ENCODE results near the gene AKR1D1.
"Not testable (repeated sequence)": the region's sequence is repeated elsewhere in the genome, so short reads cannot be mapped to it uniquely, and the experiment has no call there.

Gene AKR1D1

GRCh38 chr7:138083859-138084258, 7.6 kb downstream of the AKR1D1 start:
- H3K9ac ChIP-seq (ENCODE audit: low read length) = no peak overlapping the region
- no peaks in the 10 kb centered on the region for H3K36me3 ChIP-seq (ENCODE audit: control insufficient read depth, insufficient read depth, low read length)
- no peak overlapping the region for H3K4ac ChIP-seq (ENCODE audit: low read depth, low read length)
- no CpG with 5 or more reads among the region's 3 CpGs for WGBS (ENCODE audit: extremely low coverage, insufficient coverage, low lambda C conversion rate)
- no peak overlapping the region for H3K23ac ChIP-seq (ENCODE audit: low read length)
- H3K4me1 ChIP-seq (ENCODE audit: control insufficient read depth, low read depth, low read length) = no peaks in the 10 kb centered on the region
- no peak overlapping the region for H3K27ac ChIP-seq (ENCODE audit: low read depth, low read length)
- no peak overlapping the region for H2AK5ac ChIP-seq (ENCODE audit: low read length)
- no peak overlapping the region for H4K5ac ChIP-seq (ENCODE audit: low read length)
- no peak overlapping the region for H4K8ac ChIP-seq (ENCODE audit: low read depth, low read length)
- H3K79me2 ChIP-seq (ENCODE audit: control insufficient read depth, insufficient read depth, low read length) = no peaks in the 10 kb centered on the region
- no peaks in the 10 kb centered on the region for H3K79me1 ChIP-seq (ENCODE audit: low read length)
- H2BK5ac ChIP-seq (ENCODE audit: low read length) = no peak overlapping the region
- H3K56ac ChIP-seq (ENCODE audit: low read length) = no peak overlapping the region
- H3K18ac ChIP-seq (ENCODE audit: low read length) = no peak overlapping the region
- DNase-seq = no peak
- no peaks in the 10 kb centered on the region for H3K27me3 ChIP-seq (ENCODE audit: insufficient read depth, low read length, poor library complexity)
- H3K4me2 ChIP-seq (ENCODE audit: low read length) = no peak overlapping the region
- H3K4me3 ChIP-seq (ENCODE audit: low read length) = no peak overlapping the region
- no peak overlapping the region for H2BK15ac ChIP-seq (replicated peaks; ENCODE audit: low read depth)
- no peak overlapping the region for H2BK120ac ChIP-seq (ENCODE audit: low read depth, low read length)

GRCh38 chr7:138086563-138087270, 10.5 kb downstream of the AKR1D1 start:
- Histone ChIP-seq H3K4me2 (ENCODE audit: low read length) (no peak overlapping the region), H2BK15ac (replicated peaks; ENCODE audit: low read depth) (no peak overlapping the region), H3K27ac (ENCODE audit: low read depth, low read length) (no peak overlapping the region), H2BK5ac (ENCODE audit: low read length) (no peak overlapping the region), H3K4me1 (ENCODE audit: control insufficient read depth, low read depth, low read length) (no peaks in the 10 kb centered on the region), H3K4me3 (ENCODE audit: low read length) (no peak overlapping the region), H3K56ac (ENCODE audit: low read length) (no peak overlapping the region), H4K8ac (ENCODE audit: low read depth, low read length) (no peak overlapping the region), H3K36me3 (ENCODE audit: control insufficient read depth, insufficient read depth, low read length) (no peaks in the 10 kb centered on the region), H3K27me3 (ENCODE audit: insufficient read depth, low read length, poor library complexity) (no peaks in the 10 kb centered on the region), H3K79me1 (ENCODE audit: low read length) (no peaks in the 10 kb centered on the region), H3K9ac (ENCODE audit: low read length) (no peak overlapping the region), H3K79me2 (ENCODE audit: control insufficient read depth, insufficient read depth, low read length) (no peaks in the 10 kb centered on the region), H3K23ac (ENCODE audit: low read length) (no peak overlapping the region), H3K4ac (ENCODE audit: low read depth, low read length) (no peak overlapping the region), H4K5ac (ENCODE audit: low read length) (no peak overlapping the region), H2BK120ac (ENCODE audit: low read depth, low read length) (no peak overlapping the region), H2AK5ac (ENCODE audit: low read length) (no peak overlapping the region), H3K18ac (ENCODE audit: low read length) (no peak overlapping the region)
- DNase-seq = no peak
- no CpG with 5 or more reads among the region's 5 CpGs for WGBS (ENCODE audit: extremely low coverage, insufficient coverage, low lambda C conversion rate)

- no peak overlapping the region for H3K27ac ChIP-seq (ENCODE audit: low read depth, low read length)
- no peak overlapping the region for H3K4me3 ChIP-seq (ENCODE audit: low read length)
- no peak for DNase-seq
- H3K4me1 ChIP-seq (ENCODE audit: control insufficient read depth, low read depth, low read length) = no peaks in the 10 kb centered on the region
- H3K56ac ChIP-seq (ENCODE audit: low read length) = no peak overlapping the region
- H2BK5ac ChIP-seq (ENCODE audit: low read length) = no peak overlapping the region
- H3K4me2 ChIP-seq (ENCODE audit: low read length) = no peak overlapping the region
- WGBS (ENCODE audit: extremely low coverage, insufficient coverage, low lambda C conversion rate) = no CpG with 5 or more reads among the region's 9 CpGs
- no peak overlapping the region for H2BK15ac ChIP-seq (replicated peaks; ENCODE audit: low read depth)
- no peak overlapping the region for H3K4ac ChIP-seq (ENCODE audit: low read depth, low read length)
- H3K79me2 ChIP-seq (ENCODE audit: control insufficient read depth, insufficient read depth, low read length) = no peaks in the 10 kb centered on the region
- H3K27me3 ChIP-seq (ENCODE audit: insufficient read depth, low read length, poor library complexity) = no peaks in the 10 kb centered on the region
- H3K23ac ChIP-seq (ENCODE audit: low read length) = no peak overlapping the region
- no peak overlapping the region for H3K9ac ChIP-seq (ENCODE audit: low read length)
- no peak overlapping the region for H2AK5ac ChIP-seq (ENCODE audit: low read length)
- no peak overlapping the region for H3K18ac ChIP-seq (ENCODE audit: low read length)
- no peaks in the 10 kb centered on the region for H3K36me3 ChIP-seq (ENCODE audit: control insufficient read depth, insufficient read depth, low read length)
- no peak overlapping the region for H4K5ac ChIP-seq (ENCODE audit: low read length)
- H3K79me1 ChIP-seq (ENCODE audit: low read length) = no peaks in the 10 kb centered on the region
- H2BK120ac ChIP-seq (ENCODE audit: low read depth, low read length) = no peak overlapping the region
- no peak overlapping the region for H4K8ac ChIP-seq (ENCODE audit: low read depth, low read length)
Observed at GRCh38 chr7:138089080-138089901, 13.0 kb downstream of the AKR1D1 start.

GRCh38 chr7:138091032-138091431, 14.8 kb downstream of the AKR1D1 start:
- no peak overlapping the region for H3K4me3 ChIP-seq (ENCODE audit: low read length)
- no peak overlapping the region for H2AK5ac ChIP-seq (ENCODE audit: low read length)
- H3K36me3 ChIP-seq (ENCODE audit: control insufficient read depth, insufficient read depth, low read length) = no peaks in the 10 kb centered on the region
- no peak overlapping the region for H3K23ac ChIP-seq (ENCODE audit: low read length)
- H3K27me3 ChIP-seq (ENCODE audit: insufficient read depth, low read length, poor library complexity) = no peaks in the 10 kb centered on the region
- H3K27ac ChIP-seq (ENCODE audit: low read depth, low read length) = no peak overlapping the region
- H3K79me1 ChIP-seq (ENCODE audit: low read length) = no peaks in the 10 kb centered on the region
- DNase-seq = no peak
- H3K18ac ChIP-seq (ENCODE audit: low read length) = no peak overlapping the region
- no peak overlapping the region for H2BK15ac ChIP-seq (replicated peaks; ENCODE audit: low read depth)
- H2BK5ac ChIP-seq (ENCODE audit: low read length) = no peak overlapping the region
- H2BK120ac ChIP-seq (ENCODE audit: low read depth, low read length) = no peak overlapping the region
- no peak overlapping the region for H3K56ac ChIP-seq (ENCODE audit: low read length)
- H3K9ac ChIP-seq (ENCODE audit: low read length) = no peak overlapping the region
- no CpG with 5 or more reads among the region's 3 CpGs for whole genome bisulfite sequencing (ENCODE audit: extremely low coverage, insufficient coverage, low lambda C conversion rate)
- no peak overlapping the region for H3K4me2 ChIP-seq (ENCODE audit: low read length)
- no peak overlapping the region for H4K5ac ChIP-seq (ENCODE audit: low read length)
- no peaks in the 10 kb centered on the region for H3K79me2 ChIP-seq (ENCODE audit: control insufficient read depth, insufficient read depth, low read length)
- no peaks in the 10 kb centered on the region for H3K4me1 ChIP-seq (ENCODE audit: control insufficient read depth, low read depth, low read length)
- H3K4ac ChIP-seq (ENCODE audit: low read depth, low read length) = no peak overlapping the region
- H4K8ac ChIP-seq (ENCODE audit: low read depth, low read length) = no peak overlapping the region

GRCh38 chr7:138091840-138092239, 15.6 kb downstream of the AKR1D1 start:
- DNase-seq = not testable (repeated sequence)

More at GRCh38 chr7:138091840-138092239, 15.6 kb downstream of the AKR1D1 start:
- not testable (repeated sequence) for H2BK120ac ChIP-seq (ENCODE audit: low read depth, low read length); H3K27me3 ChIP-seq (ENCODE audit: insufficient read depth, low read length, poor library complexity); H2BK5ac ChIP-seq (ENCODE audit: low read length); H3K9ac ChIP-seq (ENCODE audit: low read length); H3K36me3 ChIP-seq (ENCODE audit: control insufficient read depth, insufficient read depth, low read length); H3K79me1 ChIP-seq (ENCODE audit: low read length); H2AK5ac ChIP-seq (ENCODE audit: low read length); H3K4ac ChIP-seq (ENCODE audit: low read depth, low read length); H3K4me3 ChIP-seq (ENCODE audit: low read length); H2BK15ac ChIP-seq (replicated peaks; ENCODE audit: low read depth); H3K56ac ChIP-seq (ENCODE audit: low read length); H3K27ac ChIP-seq (ENCODE audit: low read depth, low read length); H3K4me1 ChIP-seq (ENCODE audit: control insufficient read depth, low read depth, low read length); H4K8ac ChIP-seq (ENCODE audit: low read depth, low read length); H3K18ac ChIP-seq (ENCODE audit: low read length); H3K79me2 ChIP-seq (ENCODE audit: control insufficient read depth, insufficient read depth, low read length); H3K4me2 ChIP-seq (ENCODE audit: low read length); H4K5ac ChIP-seq (ENCODE audit: low read length); H3K23ac ChIP-seq (ENCODE audit: low read length)
- no CpG with 5 or more reads among the region's 2 CpGs for WGBS (ENCODE audit: extremely low coverage, insufficient coverage, low lambda C conversion rate)

Data from mesendoderm (in vitro differentiated cells).